IMR-90 (cell line): ENCODE measurements around the gene SMC1B. TPM values are rescaled to one million over a fixed set of nuclear protein-coding genes. Genes with fewer than 3 reads are reported as not detected.

Experiments used
- ATAC-seq: fragments of 200-7000 bp; cut with Tn5 transposase; 2 replicates; pipeline ENCODE4 v1.9.1; 2020; ENCODE audit warnings: low read depth, mild to moderate bottlenecking, moderate library complexity
- BruUV-seq: library from RNA; stranded (reverse); fragments of 400-500 nt; replicated peaks from 2 replicates; lab custom pipeline; 2021; lab: Mats Ljungman, UMichigan
- CTCF ChIA-PET: fragments of 300-600 bp; formaldehyde crosslinking; extraction: SDS; loops from one replicate; lab custom pipeline; 2021; ENCODE audit warnings: antibody characterized with exemption; lab: Yijun Ruan, JAX
- POLR2A ChIA-PET: fragments of 300-600 bp; sonication (Branson Sonifier 250); formaldehyde crosslinking; loops from one replicate; lab custom pipeline; 2022; ENCODE audit warnings: antibody characterized with exemption; ENCODE audit not compliant: unreplicated experiment; lab: Charles Lee
- DNase-seq: peaks from one replicate; pipeline ENCODE4 v3.0.0; 2013
- H2AFZ ChIP-seq: replicated peaks from 2 replicates; pipeline ENCODE3; 2013; ENCODE audit warnings: low read length, mild to moderate bottlenecking; ENCODE audit not compliant: poor library complexity
- H2AK5ac ChIP-seq: 2 replicates; pipeline ENCODE4 v1.6.1; 2013; ENCODE audit warnings: low read depth, low read length, inconsistent platforms
- H2AK9ac ChIP-seq: replicated peaks from 2 replicates; pipeline ENCODE3; 2013; ENCODE audit warnings: mild to moderate bottlenecking, low read depth, low read length, moderate library complexity; ENCODE audit not compliant: poor library complexity
- H2BK120ac ChIP-seq: 2 replicates; pipeline ENCODE4 v1.6.1; 2013; ENCODE audit warnings: low read depth, low read length, inconsistent platforms
- H2BK15ac ChIP-seq: 3 replicates; pipeline ENCODE4 v1.6.1; 2013; ENCODE audit warnings: low read depth, low read length, inconsistent platforms
- H2BK20ac ChIP-seq: 2 replicates; pipeline ENCODE4 v1.6.1; 2013; ENCODE audit warnings: low read depth, mild to moderate bottlenecking, inconsistent platforms, low read length, moderate library complexity
- H2BK5ac ChIP-seq: 2 replicates; pipeline ENCODE4 v1.6.1; 2013; ENCODE audit warnings: mild to moderate bottlenecking, low read depth, low read length, inconsistent platforms; ENCODE audit not compliant: poor library complexity, severe bottlenecking
- H3K14ac ChIP-seq: replicated peaks from 2 replicates; pipeline ENCODE4 v1.6.1; 2013; ENCODE audit warnings: low read depth, low read length, inconsistent platforms
- H3K18ac ChIP-seq: 2 replicates; pipeline ENCODE4 v1.6.1; 2013; ENCODE audit warnings: low read depth, low read length, control low read depth
- H3K23ac ChIP-seq: 2 replicates; pipeline ENCODE4 v1.6.1; 2013; ENCODE audit warnings: low read depth, low read length, inconsistent platforms
- H3K27ac ChIP-seq: 2 replicates; pipeline ENCODE4 v1.5.1; 2013; ENCODE audit warnings: mild to moderate bottlenecking, control low read depth, low read length; ENCODE audit not compliant: insufficient read depth
- H3K27me3 ChIP-seq: 2 replicates; pipeline ENCODE4 v1.6.1; 2013; ENCODE audit warnings: low read length; ENCODE audit not compliant: control insufficient read depth, insufficient read depth
- H3K36me3 ChIP-seq: 2 replicates; pipeline ENCODE4 v1.6.1; 2013; ENCODE audit warnings: low read length, mixed read lengths; ENCODE audit not compliant: control insufficient read depth, insufficient read depth
- H3K4ac ChIP-seq: 2 replicates; pipeline ENCODE4 v1.6.1; 2013; ENCODE audit warnings: low read depth, low read length, inconsistent platforms
- H3K4me1 ChIP-seq: 2 replicates; pipeline ENCODE4 v1.6.1; 2013; ENCODE audit warnings: low read length, mixed read lengths; ENCODE audit not compliant: control insufficient read depth, insufficient read depth
- H3K4me2 ChIP-seq: 2 replicates; pipeline ENCODE4 v1.6.1; 2013; ENCODE audit warnings: low read depth, mild to moderate bottlenecking, control low read depth, low read length, moderate library complexity
- H3K4me3 ChIP-seq: 2 replicates; pipeline ENCODE4 v1.5.1; 2013; ENCODE audit warnings: low read depth, mild to moderate bottlenecking, control low read depth, low read length, moderate library complexity; ENCODE audit not compliant: insufficient read depth
- H3K56ac ChIP-seq: 2 replicates; pipeline ENCODE4 v1.6.1; 2013; ENCODE audit warnings: low read length, inconsistent platforms; ENCODE audit not compliant: insufficient read depth; ENCODE audit errors: extremely low read depth
- H3K79me1 ChIP-seq, 2 experiments: 2 replicates each; pipeline ENCODE4 v1.6.1; 2013; ENCODE audit warnings: low read length in 2 of 2, inconsistent platforms in 1 of 2, low read depth in 1 of 2
- H3K9ac ChIP-seq: 2 replicates; pipeline ENCODE4 v1.6.1; 2013; ENCODE audit warnings: low read depth, low read length, control low read depth
- H3K9me1 ChIP-seq: 2 replicates; pipeline ENCODE4 v1.6.1; 2013; ENCODE audit warnings: low read length, inconsistent platforms; ENCODE audit not compliant: insufficient read depth
- H3K9me3 ChIP-seq: 2 replicates; pipeline ENCODE4 v1.6.1; 2013; ENCODE audit warnings: low read length; ENCODE audit not compliant: control insufficient read depth, insufficient read depth
- H4K20me1 ChIP-seq: 2 replicates; pipeline ENCODE4 v1.6.1; 2013; ENCODE audit warnings: low read length, inconsistent platforms; ENCODE audit not compliant: insufficient read depth
- H4K5ac ChIP-seq: 2 replicates; pipeline ENCODE4 v1.6.1; 2013; ENCODE audit warnings: mild to moderate bottlenecking, low read depth, low read length, control low read depth
- H4K8ac ChIP-seq, 2 experiments: 2 replicates each; pipeline ENCODE4 v1.6.1; 2013; ENCODE audit warnings: low read depth in 2 of 2, low read length in 2 of 2, control low read depth in 1 of 2, inconsistent platforms in 1 of 2
- H4K91ac ChIP-seq: 2 replicates; pipeline ENCODE4 v1.6.1; 2013; ENCODE audit warnings: low read depth, low read length, inconsistent platforms; ENCODE audit not compliant: insufficient read depth
- CEBPB ChIP-seq: IDR thresholded peaks from 2 replicates; pipeline ENCODE4 v1.6.1; 2012; ENCODE audit warnings: low read depth, low read length, improper control_type of control experiment
- MAFK ChIP-seq: IDR thresholded peaks from 2 replicates; pipeline ENCODE4 v1.6.1; 2012; ENCODE audit warnings: low read depth, low read length, improper control_type of control experiment
- RFX5 ChIP-seq: IDR thresholded peaks from 2 replicates; pipeline ENCODE4 v1.8.0; 2012; ENCODE audit warnings: low read depth, mild to moderate bottlenecking, low read length, moderate library complexity
- WGBS, 2 experiments: methylation state at CpG; one replicate each; pipeline versions ENCODE4 v1.1.5 to v1.1.7; 2013; ENCODE audit warnings: missing lambda C conversion rate in 2 of 2; ENCODE audit not compliant: insufficient read length in 1 of 2; ENCODE audit errors: extremely low coverage in 2 of 2; 5-methylcytosine and 5-hydroxymethylcytosine counted together
- dilution Hi-C: fragments of 300-500 bp; cut with HindIII; formaldehyde crosslinking; loops from one replicate; pipeline ENCODE4 v1.14.3; 2018; ENCODE audit warnings: low sequenced_read_pairs; ENCODE audit not compliant: unreplicated experiment
- in situ Hi-C: fragments of 300-500 bp; cut with MboI; formaldehyde crosslinking; loops from 3 replicates; pipeline ENCODE4 v1.14.3; 2019; ENCODE audit warnings: low sequenced_read_pairs, inconsistent platforms, mixed read lengths
- intact Hi-C: fragments of 100-400 bp; cut with micrococcal nuclease; formaldehyde crosslinking; loops from 2 replicates; pipeline ENCODE4 v1.10.0; 2022
- polyA plus RNA-seq, 3 experiments: library from polyadenylated mRNA; depleted of rRNA; stranded (reverse); fragments of >200 nt; gene quantifications; 2 replicates each; pipeline ENCODE4 v1.2.3, GENCODE V29; 2012; ENCODE audit warnings: low replicate concordance in 1 of 3
- total RNA-seq: library from RNA; depleted of rRNA; stranded (reverse); fragments of >200 nt; gene quantifications from 2 replicates; pipeline ENCODE4 v1.2.3, GENCODE V29; 2012

SMC1B gene
- total and polyA plus RNA-seq, 2 of the 4 experiments (the other 2 are of a cell fraction): not detected

DNA sequence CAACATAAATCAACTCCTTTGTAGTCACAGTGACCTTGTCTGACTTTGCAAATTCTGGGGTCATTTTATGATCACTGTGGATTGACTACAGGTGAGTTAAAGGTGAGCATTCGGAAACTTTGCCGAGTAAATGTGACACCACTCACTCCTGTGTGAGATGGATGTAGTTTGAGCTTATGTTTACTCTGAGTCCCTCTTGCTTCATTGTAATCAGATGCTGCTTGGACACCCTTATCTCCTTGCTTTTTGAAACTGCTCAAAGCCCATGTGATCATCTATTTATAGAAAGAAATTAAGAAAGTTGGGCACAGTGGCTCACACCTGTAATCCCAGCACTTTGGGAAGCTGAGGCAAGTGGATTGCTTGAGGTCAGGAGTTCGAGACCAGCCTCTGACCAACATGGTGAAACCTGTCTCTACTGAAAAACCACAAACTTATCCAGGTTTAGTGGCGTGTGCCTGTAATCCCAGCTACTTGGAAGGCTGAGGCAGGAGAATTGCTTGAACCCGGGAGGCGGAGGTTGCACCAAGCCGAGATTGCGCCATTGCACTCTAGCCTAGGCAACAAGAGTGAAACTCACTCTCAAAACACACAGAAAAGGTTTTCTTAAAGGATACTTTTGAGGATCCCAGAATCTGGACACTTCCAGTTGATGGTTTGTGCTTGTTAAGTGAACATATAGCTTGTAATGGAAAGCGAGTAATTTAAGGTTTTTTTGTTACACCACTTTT, 96.4 kb downstream of the SMC1B start:
- Histone ChIP-seq H3K9ac (no peak overlapping the region), H2AFZ (no peak overlapping the region), H4K20me1 (peaks cover 17% of the 10 kb centered on the region; the same call in 1 of the 2 replicates), H3K36me3 (no peaks in the 10 kb centered on the region), H3K14ac (no peak overlapping the region), H2BK20ac (no peak overlapping the region), H2BK5ac (no peak overlapping the region), H3K4me3 (no peak overlapping the region), H3K27ac (no peak overlapping the region; the same call in 1 of the 2 replicates), H3K27me3 (no peaks in the 10 kb centered on the region), H4K91ac (no peak overlapping the region), H3K4me1 (peaks cover 22% of the 10 kb centered on the region), H3K4ac (0 out of 2 replicates have a peak overlapping the region, but pooled peaks have one; percentile 7), H2BK120ac (no peak overlapping the region), H4K5ac (peak overlapping the region; percentile 32; the same call in 1 of the 2 replicates), H3K9me3 (no peaks in the 10 kb centered on the region), H2AK9ac (no peak overlapping the region), H3K18ac (no peak overlapping the region), H3K56ac (no peak overlapping the region), H4K8ac (no peak overlapping the region), H3K23ac (no peak overlapping the region), H3K79me1 (peaks cover 21 to 79% of the 10 kb centered on the region in 2 experiments), H3K4me2 (no peak overlapping the region), H2AK5ac (peak overlapping the region; percentile 62; the same call in 1 of the 2 replicates), H3K9me1 (peaks cover 23% of the 10 kb centered on the region), H2BK15ac (no peak overlapping the region)
- intact Hi-C loops: loop anchor here (1.0 kb wide), 1 partner anchor 118 kb away; no protein-coding TSS in a partner anchor
- no CpG with 5 or more reads among the region's 9 CpGs for WGBS, 2 experiments
- in situ Hi-C loops: no loop called here
- dilution Hi-C loops: no loop called here
- ChIA-PET POLR2A (interaction anchor here (0.7 kb wide), 1 partner anchor 1036 kb away, joined by 3 read pairs; no protein-coding TSS in a partner anchor), CTCF (interaction anchor here (0.6 kb wide), 1 partner anchor 362 kb away, joined by 3 read pairs; no protein-coding TSS in a partner anchor)
- BruUV-seq: no TSS peak
- 0 out of 2 replicates have a peak, but pooled peaks have one; percentile 9 for TF ChIP-seq CEBPB
- no peak for TF ChIP-seq MAFK
- TF ChIP-seq RFX5: no peak
- ATAC-seq (no peak), DNase-seq (no peak)
